Neural cell (in vitro differentiated cells): Measurements from ENCODE around the gene TENM3. TPM values are rescaled to one million over a fixed set of nuclear protein-coding genes. Genes with fewer than 3 reads are reported as not detected.

Experiments
- H2AFZ ChIP-seq: fragments of 200-600, 300-800 bp; sonication (generic), shearing (Covaris generic); 2 replicates; pipeline ENCODE4 v1.6.0; 2014; ENCODE audit warnings: low read depth, mild to moderate bottlenecking, antibody characterized with exemption, low read length, moderate library complexity
- H3F3A ChIP-seq: fragments of 200-600 bp; shearing (Covaris generic); 2 replicates; pipeline ENCODE4 v1.6.1; 2016; ENCODE audit warnings: mild to moderate bottlenecking, moderate library complexity, mixed read lengths, antibody characterized with exemption, low read length; ENCODE audit not compliant: insufficient read depth, poor library complexity, severe bottlenecking
- H3K27ac ChIP-seq: fragments of 200-600, 300-800 bp; sonication (generic), shearing (Covaris generic); 2 replicates; pipeline ENCODE4 v1.5.1; 2014; ENCODE audit warnings: mild to moderate bottlenecking, low read length, moderate library complexity
- H3K27me3 ChIP-seq: fragments of 300-800, 200-600 bp; sonication (generic), shearing (Covaris generic); 2 replicates; pipeline ENCODE4 v1.6.0; 2014; ENCODE audit warnings: mild to moderate bottlenecking, low read depth, low read length, moderate library complexity; ENCODE audit not compliant: insufficient read depth
- H3K36me3 ChIP-seq: fragments of 300-800, 200-600 bp; sonication (generic), shearing (Covaris generic); 2 replicates; pipeline ENCODE4 v1.5.1; 2014; ENCODE audit warnings: mild to moderate bottlenecking, antibody characterized with exemption, low read length, moderate library complexity; ENCODE audit not compliant: insufficient read depth
- H3K4me2 ChIP-seq: fragments of 300-800, 200-600 bp; sonication (generic), shearing (Covaris generic); 2 replicates; pipeline ENCODE4 v1.6.0; 2014; ENCODE audit warnings: mild to moderate bottlenecking, low read length
- H3K4me3 ChIP-seq: fragments of 300-800, 200-600 bp; sonication (generic), shearing (Covaris generic); 2 replicates; pipeline ENCODE4 v1.5.1; 2014; ENCODE audit warnings: mild to moderate bottlenecking, low read length, moderate library complexity
- H3K79me2 ChIP-seq: fragments of 200-600 bp; shearing (Covaris generic); replicated peaks from 2 replicates; pipeline ENCODE4 v1.6.0; 2014; ENCODE audit warnings: mild to moderate bottlenecking, low read length, moderate library complexity; ENCODE audit not compliant: insufficient read depth
- H3K9ac ChIP-seq: fragments of 300-800, 200-600 bp; sonication (generic), shearing (Covaris generic); 2 replicates; pipeline ENCODE4 v1.6.1; 2016; ENCODE audit warnings: mild to moderate bottlenecking, low read length, mixed read lengths
- H3K9me2 ChIP-seq: fragments of 200-600 bp; shearing (Covaris generic); 2 replicates; pipeline ENCODE4 v1.6.1; 2016; ENCODE audit warnings: mild to moderate bottlenecking, low read length, mixed read lengths; ENCODE audit not compliant: insufficient read depth
- H3K9me3 ChIP-seq: fragments of 200-600, 300-800 bp; sonication (generic), shearing (Covaris generic); 2 replicates; pipeline ENCODE4 v1.6.1; 2016; ENCODE audit warnings: mild to moderate bottlenecking, mixed run types, low read length, moderate library complexity, mixed read lengths
- H4K20me1 ChIP-seq: fragments of 200-600 bp; shearing (Covaris generic); 2 replicates; pipeline ENCODE4 v1.6.1; 2016; ENCODE audit warnings: mild to moderate bottlenecking, mixed run types; ENCODE audit not compliant: insufficient read depth
- EZH2 ChIP-seq: fragments of 200-600, 300-800 bp; shearing (Covaris generic), sonication (generic); IDR thresholded peaks from 2 replicates; pipeline ENCODE4 v1.6.1; 2014; ENCODE audit warnings: antibody characterized with exemption, low read length, borderline replicate concordance, mild to moderate bottlenecking; ENCODE audit not compliant: insufficient read depth, poor library complexity, severe bottlenecking
- MXI1 ChIP-seq: fragments of 450-650 bp; conservative IDR thresholded peaks from 2 replicates; pipeline ENCODE4 v1.6.1; 2014; ENCODE audit warnings: antibody characterized with exemption, mild to moderate bottlenecking; ENCODE audit not compliant: poor library complexity, severe bottlenecking
- POLR2AphosphoS5 ChIP-seq: IDR thresholded peaks from 2 replicates; pipeline ENCODE4 v1.6.1; 2012
- SMC3 ChIP-seq: fragments of 450-650 bp; conservative IDR thresholded peaks from 2 replicates; pipeline ENCODE4 v1.6.1; 2014; ENCODE audit warnings: antibody characterized with exemption, mild to moderate bottlenecking, moderate library complexity; ENCODE audit not compliant: poor library complexity
- TAF1 ChIP-seq: IDR thresholded peaks from 2 replicates; pipeline ENCODE4 v1.6.1; 2012; ENCODE audit warnings: low read depth
- polyA plus RNA-seq: library from polyadenylated mRNA; depleted of rRNA; stranded (reverse); fragments of >200 nt; gene quantifications from 2 replicates; pipeline ENCODE4 v1.2.3, GENCODE V29; 2014
- TF ChIP-seq, protein P1 (sequence below): fragments of 450-650 bp; IDR thresholded peaks from 2 replicates; pipeline ENCODE4 v1.5.1; 2014; ENCODE audit warnings: antibody characterized with exemption, mild to moderate bottlenecking, moderate library complexity; ENCODE audit not compliant: poor library complexity, severe bottlenecking

TENM3 gene
- polyA plus RNA-seq, 1 donor from 2014 or later: 7.3 TPM

DNA sequence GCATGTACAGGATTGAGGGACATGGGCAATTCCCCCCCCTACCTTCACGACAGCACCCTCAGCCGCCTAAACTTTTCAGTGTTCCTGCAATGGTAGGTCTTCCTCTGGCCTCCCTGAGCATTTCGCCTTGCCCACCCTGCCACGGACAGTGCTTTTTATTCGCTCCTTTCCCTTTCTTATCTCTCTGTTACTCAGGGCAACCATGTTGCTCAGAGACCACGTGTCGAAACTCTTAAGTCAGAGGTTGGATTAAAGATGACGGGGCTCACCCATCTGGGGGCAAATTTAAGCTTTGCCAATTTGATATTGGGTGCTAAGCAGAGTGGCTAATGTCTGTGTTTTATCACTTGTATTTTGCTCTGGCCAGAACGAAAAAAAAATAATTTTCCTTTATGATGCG, 20.4 kb downstream of the TENM3 start:
- Histone ChIP-seq H3K9ac (no peak overlapping the region), H3K79me2 (no peaks in the 10 kb centered on the region), H3F3A (no peaks in the 10 kb centered on the region), H3K27me3 (no peaks in the 10 kb centered on the region), H3K27ac (no peak overlapping the region), H3K9me3 (no peaks in the 10 kb centered on the region), H4K20me1 (no peaks in the 10 kb centered on the region), H3K9me2 (no peaks in the 10 kb centered on the region), H2AFZ (no peak overlapping the region), H3K4me3 (no peak overlapping the region), H3K4me2 (no peak overlapping the region), H3K36me3 (no peaks in the 10 kb centered on the region)
- no peak for TF ChIP-seq TAF1
- TF ChIP-seq SMC3: no peak
- no peak for TF ChIP-seq MXI1
- no peak for TF ChIP-seq POLR2AphosphoS5

DNA sequence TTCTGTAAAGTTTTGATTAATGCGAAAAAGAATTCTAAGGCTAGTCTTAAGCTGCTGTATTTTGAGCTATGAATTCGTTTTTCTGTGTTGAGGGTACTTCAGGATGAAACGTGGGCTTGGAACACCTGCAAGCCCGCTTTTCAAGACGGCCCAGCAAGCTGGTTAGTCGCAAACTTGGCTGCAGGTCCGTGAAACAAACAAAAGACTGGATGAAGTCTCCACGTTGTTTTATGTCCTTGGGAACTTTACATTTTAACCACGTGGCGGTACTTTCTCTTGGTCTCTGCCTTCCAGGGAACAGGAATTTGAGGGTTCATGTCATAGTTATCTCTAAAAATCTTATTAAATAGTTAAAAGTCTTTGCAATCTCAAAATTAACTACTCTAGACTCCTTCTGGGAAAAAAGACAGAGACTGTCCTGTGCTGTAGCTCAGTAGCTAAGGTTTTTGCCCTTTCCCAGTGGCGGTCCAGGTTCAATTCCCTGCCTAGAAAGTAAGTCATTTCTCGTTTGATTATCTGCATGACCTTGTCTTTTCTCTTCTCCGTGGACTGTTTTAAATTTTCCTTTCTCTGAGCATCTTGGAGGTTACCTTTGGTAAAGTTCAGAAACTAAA, 21.0 kb downstream of the TENM3 start:
- H3K27me3 ChIP-seq: no peaks in the 10 kb centered on the region
- no peak overlapping the region for H3K4me2 ChIP-seq
- no peak overlapping the region for H2AFZ ChIP-seq
- H3F3A ChIP-seq: no peaks in the 10 kb centered on the region
- H3K36me3 ChIP-seq: no peaks in the 10 kb centered on the region
- no peak overlapping the region for H3K9ac ChIP-seq
- H4K20me1 ChIP-seq: no peaks in the 10 kb centered on the region
- H3K79me2 ChIP-seq: no peaks in the 10 kb centered on the region
- H3K27ac ChIP-seq: no peak overlapping the region
- TF ChIP-seq, protein P1, sequence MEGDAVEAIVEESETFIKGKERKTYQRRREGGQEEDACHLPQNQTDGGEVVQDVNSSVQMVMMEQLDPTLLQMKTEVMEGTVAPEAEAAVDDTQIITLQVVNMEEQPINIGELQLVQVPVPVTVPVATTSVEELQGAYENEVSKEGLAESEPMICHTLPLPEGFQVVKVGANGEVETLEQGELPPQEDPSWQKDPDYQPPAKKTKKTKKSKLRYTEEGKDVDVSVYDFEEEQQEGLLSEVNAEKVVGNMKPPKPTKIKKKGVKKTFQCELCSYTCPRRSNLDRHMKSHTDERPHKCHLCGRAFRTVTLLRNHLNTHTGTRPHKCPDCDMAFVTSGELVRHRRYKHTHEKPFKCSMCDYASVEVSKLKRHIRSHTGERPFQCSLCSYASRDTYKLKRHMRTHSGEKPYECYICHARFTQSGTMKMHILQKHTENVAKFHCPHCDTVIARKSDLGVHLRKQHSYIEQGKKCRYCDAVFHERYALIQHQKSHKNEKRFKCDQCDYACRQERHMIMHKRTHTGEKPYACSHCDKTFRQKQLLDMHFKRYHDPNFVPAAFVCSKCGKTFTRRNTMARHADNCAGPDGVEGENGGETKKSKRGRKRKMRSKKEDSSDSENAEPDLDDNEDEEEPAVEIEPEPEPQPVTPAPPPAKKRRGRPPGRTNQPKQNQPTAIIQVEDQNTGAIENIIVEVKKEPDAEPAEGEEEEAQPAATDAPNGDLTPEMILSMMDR: no peak
- TF ChIP-seq SMC3: no peak
- H3K9me2 ChIP-seq: no peaks in the 10 kb centered on the region
- H3K4me3 ChIP-seq: no peak overlapping the region
- H3K9me3 ChIP-seq: no peaks in the 10 kb centered on the region

DNA sequence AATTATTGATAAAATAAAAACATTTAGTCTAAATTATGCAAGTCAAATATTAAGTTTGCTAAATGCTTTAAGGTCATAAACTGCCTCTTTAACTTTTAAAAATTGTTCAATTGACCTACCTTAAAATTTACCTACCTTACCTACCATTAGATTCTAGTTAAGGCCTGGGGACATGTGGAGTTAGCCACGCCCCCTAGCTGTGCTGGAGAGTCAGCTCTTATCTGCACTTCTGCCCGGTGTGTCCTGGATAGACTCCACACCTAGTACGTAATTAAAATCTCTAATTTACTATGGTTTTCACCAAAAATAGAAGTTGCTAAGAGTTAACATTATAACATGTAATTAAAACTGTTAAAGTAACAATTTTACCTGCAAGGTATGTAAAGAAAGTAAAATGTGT, 22.7 kb downstream of the TENM3 start:
- H3K9me3 ChIP-seq: no peaks in the 10 kb centered on the region
- no peaks in the 10 kb centered on the region for H4K20me1 ChIP-seq
- H3F3A ChIP-seq: no peaks in the 10 kb centered on the region
- H3K36me3 ChIP-seq: no peaks in the 10 kb centered on the region
- no peaks in the 10 kb centered on the region for H3K27me3 ChIP-seq
- H3K27ac ChIP-seq: no peak overlapping the region
- no peaks in the 10 kb centered on the region for H3K79me2 ChIP-seq
- no peak overlapping the region for H2AFZ ChIP-seq
- no peak overlapping the region for H3K4me3 ChIP-seq
- no peak overlapping the region for H3K4me2 ChIP-seq
- H3K9ac ChIP-seq: no peak overlapping the region
- no peaks in the 10 kb centered on the region for H3K9me2 ChIP-seq
- no peak for TF ChIP-seq EZH2
- TF ChIP-seq, protein P1: no peak
